Chondrocyte (in vitro differentiated cells): ENCODE data around the gene EMID1. TPM values are rescaled to one million over a fixed set of nuclear protein-coding genes. Genes with fewer than 3 reads are reported as not detected.

Experiments
- DNase-seq: peaks from one replicate; pipeline ENCODE4 v3.0.0; 2021; ENCODE audit warnings: mixed read lengths, low spot score
- H3K27ac Mint-ChIP-seq: one replicate; pipeline ENCODE4 v1.8.0; 2021; ENCODE audit warnings: mild to moderate bottlenecking, moderate library complexity, mixed read lengths; ENCODE audit not compliant: unreplicated experiment
- H3K27me3 Mint-ChIP-seq: 2 replicates; pipeline ENCODE4 v1.8.0; 2021; ENCODE audit warnings: low read depth, mixed read lengths
- H3K36me3 Mint-ChIP-seq: 2 replicates; pipeline ENCODE4 v1.8.0; 2021; ENCODE audit warnings: low read depth, mixed read lengths
- H3K4me1 Mint-ChIP-seq: 2 replicates; pipeline ENCODE4 v1.8.0; 2021; ENCODE audit warnings: low read depth, mild to moderate bottlenecking, mixed read lengths
- H3K4me3 Mint-ChIP-seq: one replicate; pipeline ENCODE4 v1.8.0; 2021; ENCODE audit warnings: mild to moderate bottlenecking, moderate library complexity, mixed read lengths; ENCODE audit not compliant: unreplicated experiment
- H3K9me3 Mint-ChIP-seq: 2 replicates; pipeline ENCODE4 v1.8.0; 2021; ENCODE audit warnings: low read depth, mixed read lengths
- total RNA-seq: library from RNA; stranded (reverse); gene quantifications from 3 replicates; pipeline ENCODE4 v1.2.1, GENCODE V29; 2021
- TF ChIP-seq, protein P1 (sequence below): fragments of 200-600 bp; sonication (generic); IDR thresholded peaks from 2 replicates; pipeline ENCODE4 v1.5.0; 2021; ENCODE audit warnings: antibody characterized with exemption, mild to moderate bottlenecking, moderate library complexity

The EMID1 gene
- total RNA-seq, 1 donor from 2014 or later: not detected

DNA sequence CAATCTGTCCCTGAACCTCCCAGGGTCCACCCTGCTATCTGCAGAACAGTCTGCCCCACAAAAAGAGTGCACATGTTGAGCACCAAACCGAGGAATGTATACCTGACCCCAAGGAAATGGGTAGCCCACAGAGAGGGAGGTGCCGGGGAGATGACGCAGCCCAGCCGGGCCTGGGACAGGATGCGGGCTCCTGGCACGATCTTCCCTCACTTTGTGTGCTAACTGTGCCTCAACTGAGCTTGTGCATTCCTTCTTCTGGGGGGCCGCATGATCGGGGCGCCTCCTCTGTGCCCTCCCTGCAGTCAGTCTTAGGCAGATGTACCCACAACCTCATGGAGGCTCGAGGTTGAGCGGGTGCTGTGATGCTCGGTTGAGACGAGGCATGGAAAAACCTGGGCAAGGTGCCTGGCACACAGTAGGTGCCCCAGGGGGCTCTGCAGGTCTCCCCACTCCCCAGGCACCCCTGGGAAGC, 103.1 kb downstream of the EMID1 start:
- peaks cover 3% of the 10 kb centered on the region for H3K27me3 Mint-ChIP-seq
- H3K36me3 Mint-ChIP-seq: peaks cover 7% of the 10 kb centered on the region
- TF ChIP-seq, protein P1, sequence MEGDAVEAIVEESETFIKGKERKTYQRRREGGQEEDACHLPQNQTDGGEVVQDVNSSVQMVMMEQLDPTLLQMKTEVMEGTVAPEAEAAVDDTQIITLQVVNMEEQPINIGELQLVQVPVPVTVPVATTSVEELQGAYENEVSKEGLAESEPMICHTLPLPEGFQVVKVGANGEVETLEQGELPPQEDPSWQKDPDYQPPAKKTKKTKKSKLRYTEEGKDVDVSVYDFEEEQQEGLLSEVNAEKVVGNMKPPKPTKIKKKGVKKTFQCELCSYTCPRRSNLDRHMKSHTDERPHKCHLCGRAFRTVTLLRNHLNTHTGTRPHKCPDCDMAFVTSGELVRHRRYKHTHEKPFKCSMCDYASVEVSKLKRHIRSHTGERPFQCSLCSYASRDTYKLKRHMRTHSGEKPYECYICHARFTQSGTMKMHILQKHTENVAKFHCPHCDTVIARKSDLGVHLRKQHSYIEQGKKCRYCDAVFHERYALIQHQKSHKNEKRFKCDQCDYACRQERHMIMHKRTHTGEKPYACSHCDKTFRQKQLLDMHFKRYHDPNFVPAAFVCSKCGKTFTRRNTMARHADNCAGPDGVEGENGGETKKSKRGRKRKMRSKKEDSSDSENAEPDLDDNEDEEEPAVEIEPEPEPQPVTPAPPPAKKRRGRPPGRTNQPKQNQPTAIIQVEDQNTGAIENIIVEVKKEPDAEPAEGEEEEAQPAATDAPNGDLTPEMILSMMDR: no peak

More for the DNA sequence above, 103.1 kb downstream of the EMID1 start:
- Mint-ChIP-seq H3K9me3 (no peaks in the 10 kb centered on the region), H3K4me1 (peaks cover 40% of the 10 kb centered on the region), H3K27ac (peak overlapping the region; percentile 63), H3K4me3 (peak overlapping the region; percentile 28)
- DNase-seq: peak; percentile 52

Other genes starting within 250 kb of the EMID1 start
- gene C22orf31, start 144.1 kb upstream of the EMID1 start, total RNA-seq: not detected in 3 replicates
- gene KREMEN1, start 132.9 kb upstream of the EMID1 start, total RNA-seq: 5.0 to 7.3 TPM (median 7.3 TPM) in 3 replicates
- gene RHBDD3, start 62.1 kb downstream of the EMID1 start, total RNA-seq: 29.5 to 37.6 TPM (median 30.9 TPM) in 3 replicates
- gene EWSR1, start 62.4 kb downstream of the EMID1 start, total RNA-seq: 139 to 205 TPM (median 144 TPM) in 3 replicates
- gene GAS2L1, start 100.8 kb downstream of the EMID1 start, total RNA-seq: 34.5 to 35.6 TPM (median 34.8 TPM) in 3 replicates
- 0.27 to 1.2 TPM (median 0.31 TPM) in 3 replicates for gene RASL10A, start 109.8 kb downstream of the EMID1 start, total RNA-seq
- 42.0 to 55.6 TPM (median 45.7 TPM) in 3 replicates for gene AP1B1, start 182.7 kb downstream of the EMID1 start, total RNA-seq
- gene RFPL1, start 232.7 kb downstream of the EMID1 start, total RNA-seq: not detected in 3 replicates